HS-5 (cell line): Measurements from ENCODE around the gene MOB3B.

Experiments used
- DNase-seq: peaks from one replicate; pipeline ENCODE4 v3.0.0-alpha.2; 2012; ENCODE audit warnings: low read depth

MOB3B gene

GRCh38 chr9:27336829-27337228 is 192.8 kb downstream of the MOB3B start:
- DNase-seq, result no peak

- no peak for DNase-seq
Observed at GRCh38 chr9:27336126-27336525, 193.5 kb downstream of the MOB3B start.

- no peak for DNase-seq
Observed at GRCh38 chr9:27335075-27335474, 194.5 kb downstream of the MOB3B start.

GRCh38 chr9:27333241-27334052 is 196.2 kb downstream of the MOB3B start:
- peak; percentile 55 for DNase-seq

GRCh38 chr9:27331393-27331792 is 198.2 kb downstream of the MOB3B start:
- no peak for DNase-seq

GRCh38 chr9:27329291-27329690 is 200.3 kb downstream of the MOB3B start:
- no peak for DNase-seq

GRCh38 chr9:27328483-27328882 is 201.1 kb downstream of the MOB3B start:
- no peak for DNase-seq

- DNase-seq, result no peak
Observed at GRCh38 chr9:27311184-27311583, 218.4 kb downstream of the MOB3B start.

- DNase-seq, result no peak
Observed at GRCh38 chr9:27310582-27310981, 219.0 kb downstream of the MOB3B start.

GRCh38 chr9:27308691-27309390 is 220.8 kb downstream of the MOB3B start:
- no peak for DNase-seq

GRCh38 chr9:27304521-27304920 is 225.1 kb downstream of the MOB3B start:
- no peak for DNase-seq

- DNase-seq, result no peak
Observed at GRCh38 chr9:27303219-27303618, 226.4 kb downstream of the MOB3B start.

- DNase-seq, result no peak
Observed at GRCh38 chr9:27297050-27297449, 232.6 kb downstream of the MOB3B start, which contains the start of gene EQTN. TSS of gene EQTN (minus strand) at chr9:27297150. CDS start at chr9:27297055, 95 bp downstream.

- DNase-seq, result no peak
Observed at GRCh38 chr9:27293996-27294395, 235.6 kb downstream of the MOB3B start.

- no peak for DNase-seq
Observed at GRCh38 chr9:27292659-27293405, 236.8 kb downstream of the MOB3B start.

- DNase-seq, result no peak
Observed at GRCh38 chr9:27291292-27291691, 238.3 kb downstream of the MOB3B start.

GRCh38 chr9:27282269-27282668 is 247.3 kb downstream of the MOB3B start:
- no peak for DNase-seq

GRCh38 chr9:27280860-27281259 is 248.8 kb downstream of the MOB3B start:
- DNase-seq, result no peak

GRCh38 chr9:27280249-27280648 is 249.4 kb downstream of the MOB3B start:
- DNase-seq, result no peak

GRCh38 chr9:27279611-27280010 is 250.0 kb downstream of the MOB3B start:
- DNase-seq, result no peak

GRCh38 chr9:27278374-27278773 is 251.2 kb downstream of the MOB3B start:
- DNase-seq, result no peak

- DNase-seq, result peak; percentile 29
Observed at GRCh38 chr9:27276193-27277030, 253.2 kb downstream of the MOB3B start.
